ENCODE measurements around the gene PRRX2.

DNA sequence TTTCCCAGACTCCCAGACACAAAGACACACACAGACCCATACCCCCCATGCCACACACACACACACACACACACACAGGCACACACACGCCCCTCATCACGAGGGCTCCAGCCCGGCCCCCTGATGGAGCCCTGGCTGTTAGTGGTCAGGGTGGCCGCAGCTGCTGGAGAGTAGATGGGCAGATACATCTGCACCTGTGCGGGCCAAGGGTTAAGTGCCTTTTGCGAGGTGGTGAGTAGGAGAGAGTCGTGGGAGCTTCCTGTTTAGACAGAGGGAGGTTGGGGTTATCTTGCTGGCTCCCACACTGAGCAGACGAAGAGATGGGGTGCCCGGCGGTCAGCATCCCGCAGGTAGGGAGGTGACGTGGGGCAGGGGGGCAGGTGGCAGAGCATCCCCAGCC is 8.2 kb downstream of the PRRX2 start:
- TF ChIP-seq RARB (CRISPR knock-in tag; IDR thresholded peaks at IDR 0.05) (no peak), ARNTL (CRISPR knock-in tag; IDR thresholded peaks at IDR 0.05; ENCODE audit: borderline replicate concordance, low read depth) (no peak), ZFP30 (CRISPR knock-in tag; IDR thresholded peaks at IDR 0.05) (no peak), ZNF565 (CRISPR knock-in tag; conservative IDR thresholded peaks at IDR 0.05; ENCODE audit: low read depth) (no peak), GLIS3 (CRISPR knock-in tag; IDR thresholded peaks at IDR 0.05) (no peak), ZFP3 (CRISPR knock-in tag; IDR thresholded peaks at IDR 0.05) (no peak), ZNF8 (CRISPR knock-in tag; IDR thresholded peaks at IDR 0.05) (no peak), ISL1 (CRISPR knock-in tag; IDR thresholded peaks at IDR 0.05) (no peak)
- TF ChIP-seq, protein P1, sequence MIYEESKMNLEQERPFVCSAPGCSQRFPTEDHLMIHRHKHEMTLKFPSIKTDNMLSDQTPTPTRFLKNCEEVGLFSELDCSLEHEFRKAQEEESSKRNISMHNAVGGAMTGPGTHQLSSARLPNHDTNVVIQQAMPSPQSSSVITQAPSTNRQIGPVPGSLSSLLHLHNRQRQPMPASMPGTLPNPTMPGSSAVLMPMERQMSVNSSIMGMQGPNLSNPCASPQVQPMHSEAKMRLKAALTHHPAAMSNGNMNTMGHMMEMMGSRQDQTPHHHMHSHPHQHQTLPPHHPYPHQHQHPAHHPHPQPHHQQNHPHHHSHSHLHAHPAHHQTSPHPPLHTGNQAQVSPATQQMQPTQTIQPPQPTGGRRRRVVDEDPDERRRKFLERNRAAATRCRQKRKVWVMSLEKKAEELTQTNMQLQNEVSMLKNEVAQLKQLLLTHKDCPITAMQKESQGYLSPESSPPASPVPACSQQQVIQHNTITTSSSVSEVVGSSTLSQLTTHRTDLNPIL (CRISPR knock-in tag; IDR thresholded peaks at IDR 0.05; ENCODE audit: low read depth), result no peak
- TF ChIP-seq, protein P2, sequence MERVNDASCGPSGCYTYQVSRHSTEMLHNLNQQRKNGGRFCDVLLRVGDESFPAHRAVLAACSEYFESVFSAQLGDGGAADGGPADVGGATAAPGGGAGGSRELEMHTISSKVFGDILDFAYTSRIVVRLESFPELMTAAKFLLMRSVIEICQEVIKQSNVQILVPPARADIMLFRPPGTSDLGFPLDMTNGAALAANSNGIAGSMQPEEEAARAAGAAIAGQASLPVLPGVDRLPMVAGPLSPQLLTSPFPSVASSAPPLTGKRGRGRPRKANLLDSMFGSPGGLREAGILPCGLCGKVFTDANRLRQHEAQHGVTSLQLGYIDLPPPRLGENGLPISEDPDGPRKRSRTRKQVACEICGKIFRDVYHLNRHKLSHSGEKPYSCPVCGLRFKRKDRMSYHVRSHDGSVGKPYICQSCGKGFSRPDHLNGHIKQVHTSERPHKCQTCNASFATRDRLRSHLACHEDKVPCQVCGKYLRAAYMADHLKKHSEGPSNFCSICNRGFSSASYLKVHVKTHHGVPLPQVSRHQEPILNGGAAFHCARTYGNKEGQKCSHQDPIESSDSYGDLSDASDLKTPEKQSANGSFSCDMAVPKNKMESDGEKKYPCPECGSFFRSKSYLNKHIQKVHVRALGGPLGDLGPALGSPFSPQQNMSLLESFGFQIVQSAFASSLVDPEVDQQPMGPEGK (CRISPR knock-in tag; IDR thresholded peaks at IDR 0.05; ENCODE audit: borderline replicate concordance), result no peak
